ENCODE results near the gene SLF1.

Gene SLF1

DNA sequence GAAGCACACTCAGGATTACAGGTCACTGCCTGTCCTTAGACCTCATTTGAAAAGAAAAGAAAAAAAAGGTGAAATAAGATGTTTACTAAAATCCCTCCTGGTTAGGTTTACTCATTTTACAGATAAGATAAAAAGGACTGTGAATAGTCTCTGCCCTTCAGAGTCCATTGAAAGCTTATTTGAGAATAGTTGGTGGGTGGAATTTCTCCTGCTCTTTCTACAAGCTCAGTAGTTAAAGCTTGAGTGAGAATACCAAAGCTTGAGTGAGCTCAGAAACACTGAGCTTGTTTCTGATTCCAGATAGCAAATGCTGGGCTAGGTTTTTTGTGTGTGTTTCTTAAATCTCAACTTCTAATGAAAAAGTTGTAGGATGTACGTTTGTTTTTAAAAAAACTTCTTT, 106.7 kb downstream of the SLF1 start:
- no peak for DNase-seq

DNA sequence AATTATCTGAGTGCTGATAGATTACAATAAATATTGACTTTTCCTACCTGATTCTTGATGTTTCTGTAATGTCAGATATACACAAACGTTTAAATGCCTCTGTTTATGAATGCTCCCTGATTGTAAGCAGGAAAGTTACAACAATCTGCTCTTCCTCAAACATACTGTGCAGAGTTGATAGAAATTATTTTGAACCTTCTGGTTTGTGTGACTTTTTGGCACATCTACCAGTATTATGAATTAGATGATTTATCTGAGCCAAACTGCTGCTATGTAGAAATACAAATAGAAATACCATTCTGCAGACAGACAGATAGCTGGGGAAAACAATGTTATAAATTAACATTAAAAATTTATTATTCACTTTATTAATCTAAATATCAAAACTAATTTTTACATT, 113.0 kb downstream of the SLF1 start:
- DNase-seq: no peak

DNA sequence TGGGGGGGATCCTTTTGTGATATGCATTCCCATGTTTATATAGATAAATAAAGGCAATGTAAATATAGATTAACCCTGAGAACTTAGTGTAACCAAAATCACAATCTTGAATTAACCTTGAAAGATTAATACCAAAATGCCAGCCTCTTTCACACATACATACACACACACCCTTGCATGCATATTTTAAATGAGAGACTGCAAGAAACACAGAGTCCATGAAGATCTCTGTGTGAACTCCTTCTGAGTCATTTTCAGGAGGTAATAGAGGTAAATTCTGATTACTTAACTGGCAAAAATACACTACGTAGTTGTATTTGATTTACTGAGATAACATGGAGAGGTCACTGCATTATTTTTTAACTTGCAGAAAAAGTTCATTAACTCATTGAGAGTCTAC, 118.0 kb downstream of the SLF1 start:
- DNase-seq: no peak

DNA sequence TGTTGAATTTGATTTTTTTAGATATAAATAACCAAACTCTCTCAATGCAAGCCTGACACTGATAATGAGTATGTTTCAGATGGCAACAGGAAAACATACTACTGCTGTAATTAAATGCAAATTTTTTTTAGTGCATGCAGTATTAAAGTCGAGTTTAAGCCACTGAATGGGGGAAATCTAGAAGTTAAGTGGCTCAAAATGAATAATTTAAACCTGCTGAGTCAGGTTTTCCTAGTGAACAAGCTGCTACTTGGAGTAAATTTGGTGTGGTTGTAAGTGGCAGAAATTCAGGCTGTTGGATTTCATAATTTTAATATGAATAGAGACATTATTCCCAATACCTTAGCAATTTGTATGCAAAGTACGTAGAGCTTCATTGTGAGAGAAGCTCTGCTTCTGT, 121.8 kb downstream of the SLF1 start:
- no peak for DNase-seq

DNA sequence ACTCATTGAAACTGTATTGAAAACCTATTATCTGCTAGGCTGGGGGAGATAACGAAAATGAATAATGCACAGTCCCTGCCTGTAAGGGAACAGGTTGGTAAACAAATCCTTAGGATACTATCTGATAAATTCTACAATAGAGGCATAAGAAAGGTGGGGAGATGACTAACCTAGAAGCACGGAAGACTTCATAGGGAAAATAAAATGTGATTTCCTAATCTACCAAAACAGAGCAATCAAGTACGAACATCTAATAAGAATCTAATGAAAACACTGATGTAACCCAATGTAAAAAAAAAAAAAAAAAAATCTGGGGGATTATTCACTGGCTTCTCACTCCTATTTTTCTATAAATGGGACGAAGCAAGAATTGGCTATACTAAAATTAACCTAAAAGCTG, 124.4 kb downstream of the SLF1 start:
- no peak for DNase-seq

DNA sequence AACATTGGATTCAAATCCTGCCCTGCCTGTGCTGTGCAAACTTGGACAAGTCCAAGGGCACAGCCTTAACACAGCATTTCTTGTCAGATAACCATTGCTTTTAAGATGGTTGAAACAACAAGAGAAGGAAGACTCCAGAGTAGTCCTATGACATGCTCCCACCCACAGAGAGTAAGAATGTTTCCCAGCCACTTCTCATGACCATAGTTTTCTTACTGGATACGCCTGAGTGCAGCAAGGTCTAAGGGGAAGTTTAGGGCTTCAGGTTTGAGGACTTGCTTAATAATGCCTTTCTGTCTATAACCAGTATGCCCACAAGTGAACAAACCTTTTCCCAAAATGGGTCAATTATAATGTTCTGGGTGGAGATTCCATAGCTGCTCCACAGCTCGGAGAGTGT, 126.4 kb downstream of the SLF1 start:
- no peak for DNase-seq

DNA sequence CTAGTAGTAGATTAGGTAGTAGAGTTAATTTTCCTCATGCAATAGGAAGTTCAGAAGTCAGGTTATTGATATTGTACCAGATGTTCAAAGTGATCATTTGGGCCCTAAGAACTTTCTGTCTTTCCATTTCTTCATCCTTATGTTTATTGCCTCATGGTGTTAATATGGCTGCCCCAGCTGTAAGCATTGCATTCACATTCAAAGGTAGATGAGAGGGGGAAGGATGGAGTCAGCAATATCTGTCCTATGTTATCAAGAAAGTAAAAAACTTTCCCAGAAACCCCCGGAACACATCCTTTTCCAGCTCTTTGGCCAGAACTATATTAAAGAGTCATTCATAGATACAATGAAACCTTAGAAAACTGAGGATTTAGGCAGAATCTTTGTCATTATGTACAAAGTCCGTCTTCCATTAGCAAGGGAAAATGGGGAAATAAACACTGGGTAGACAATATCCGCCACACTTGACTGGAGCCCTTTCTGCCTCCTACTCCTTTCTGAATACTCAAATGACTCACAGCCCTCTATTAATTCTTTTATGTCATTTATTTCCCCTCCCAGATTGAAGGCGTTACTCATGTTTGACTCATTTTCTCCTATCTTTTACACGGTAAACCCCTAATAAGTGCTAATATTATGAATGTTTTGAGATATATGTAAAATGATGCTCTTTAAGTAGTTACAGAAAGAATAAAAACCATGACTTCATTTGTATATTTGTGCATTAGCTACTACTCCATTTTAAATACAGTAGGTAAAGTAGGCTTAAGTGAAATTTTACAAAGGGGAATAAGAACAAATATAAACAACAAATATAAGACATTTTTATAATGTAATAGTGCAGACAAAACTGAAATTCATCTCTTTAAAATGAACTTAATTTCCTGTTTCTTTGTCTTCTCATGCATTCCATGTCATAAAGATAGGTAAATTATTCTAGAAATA, 127.6 kb downstream of the SLF1 start:
- no peak for DNase-seq

DNA sequence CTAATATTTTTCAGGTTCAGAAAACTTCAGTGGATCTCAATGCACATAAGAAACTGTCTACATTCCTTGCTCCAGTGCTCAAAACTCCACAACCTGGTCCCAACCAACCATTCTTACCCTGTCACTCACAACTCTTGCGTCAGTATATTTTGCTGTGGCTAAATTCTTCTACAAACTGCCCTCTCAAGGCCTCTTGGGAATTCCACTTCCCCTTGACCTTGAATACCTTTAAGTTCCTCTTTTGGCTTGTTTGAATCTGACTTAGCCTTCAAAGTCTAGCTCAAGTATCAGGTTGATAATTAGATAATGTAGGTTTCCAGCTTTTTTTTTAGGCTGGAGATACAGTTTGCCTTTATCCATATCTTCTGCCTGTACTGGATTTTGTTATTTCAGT, 128.3 kb downstream of the SLF1 start:
- DNase-seq: no peak

Data from CD4-positive, alpha-beta T cell treated with Interleukin-4 for 1 hour (primary cell).